OCI-LY7 (cell line): ENCODE data around the gene GCNT4. TPM values are rescaled to one million over a fixed set of nuclear protein-coding genes. Genes with fewer than 3 reads are reported as not detected.

ENCODE experiments used
- BruUV-seq: library from RNA; stranded (reverse); fragments of 400-500 nt; replicated peaks from 2 replicates; lab custom pipeline; 2021; lab: Mats Ljungman, UMichigan
- CTCF ChIA-PET: fragments of 300-600 bp; sonication (Branson Sonifier 250); formaldehyde crosslinking; loops from one replicate; lab custom pipeline; 2022; ENCODE audit warnings: antibody characterized with exemption; ENCODE audit not compliant: unreplicated experiment; lab: Charles Lee
- POLR2A ChIA-PET: fragments of 300-600 bp; sonication (Branson Sonifier 250); formaldehyde crosslinking; loops from one replicate; lab custom pipeline; 2022; ENCODE audit warnings: antibody characterized with exemption; lab: Charles Lee
- DNase-seq: peaks from one replicate; pipeline ENCODE4 v3.0.0-alpha.2; 2015; ENCODE audit warnings: low spot score
- H2AFZ ChIP-seq: fragments of 200-600 bp; sonication (generic), shearing (Covaris generic); 2 replicates; pipeline ENCODE4 v1.6.1; 2014; ENCODE audit warnings: mild to moderate bottlenecking, antibody characterized with exemption, low read length, moderate library complexity
- H3K27ac ChIP-seq: fragments of 200-600 bp; sonication (generic); 2 replicates; pipeline ENCODE4 v1.5.1; 2014; ENCODE audit warnings: mixed run types, low read depth, mild to moderate bottlenecking, moderate library complexity, low read length, inconsistent platforms; ENCODE audit not compliant: poor library complexity, severe bottlenecking
- H3K36me3 ChIP-seq: fragments of 200-600 bp; sonication (generic); 2 replicates; pipeline ENCODE4 v1.6.1; 2014; ENCODE audit warnings: mild to moderate bottlenecking, antibody characterized with exemption, low read length, moderate library complexity, mixed read lengths; ENCODE audit not compliant: insufficient read depth
- H3K4me1 ChIP-seq: fragments of 200-600 bp; sonication (generic); 2 replicates; pipeline ENCODE4 v1.5.1; 2014; ENCODE audit warnings: mild to moderate bottlenecking, low read length; ENCODE audit not compliant: insufficient read depth, poor library complexity, severe bottlenecking
- H3K4me2 ChIP-seq: fragments of 200-600 bp; sonication (generic); 2 replicates; pipeline ENCODE4 v1.6.1; 2014; ENCODE audit warnings: mild to moderate bottlenecking, low read length
- H3K4me3 ChIP-seq: fragments of 200-600 bp; sonication (generic); 2 replicates; pipeline ENCODE4 v1.5.1; 2014; ENCODE audit warnings: mild to moderate bottlenecking, low read depth, low read length; ENCODE audit not compliant: poor library complexity, severe bottlenecking
- H3K79me2 ChIP-seq: fragments of 200-600 bp; sonication (generic); 2 replicates; pipeline ENCODE4 v1.6.1; 2016; ENCODE audit warnings: low read depth, mild to moderate bottlenecking, low read length, moderate library complexity, mixed read lengths; ENCODE audit not compliant: insufficient read depth
- H3K9me2 ChIP-seq: fragments of 200-600 bp; sonication (generic); 2 replicates; pipeline ENCODE4 v1.6.1; 2016; ENCODE audit warnings: mild to moderate bottlenecking, low read length, mixed read lengths; ENCODE audit not compliant: insufficient read depth
- H3K9me3 ChIP-seq: fragments of 200-600 bp; sonication (generic); 2 replicates; pipeline ENCODE4 v1.6.1; 2014; ENCODE audit warnings: mild to moderate bottlenecking, mixed run types, low read length, mixed read lengths
- H4K20me1 ChIP-seq: fragments of 200-600 bp; sonication (generic); 2 replicates; pipeline ENCODE4 v1.6.1; 2014; ENCODE audit warnings: mild to moderate bottlenecking, antibody characterized with exemption, low read length, moderate library complexity, mixed read lengths; ENCODE audit not compliant: insufficient read depth
- EZH2phosphoT487 ChIP-seq: fragments of 200-600 bp; sonication (generic); IDR thresholded peaks from 2 replicates; pipeline ENCODE4 v1.6.1; 2018; ENCODE audit warnings: low read depth, borderline replicate concordance, mild to moderate bottlenecking, mixed run types, antibody characterized with exemption, low read length, moderate library complexity, mixed read lengths
- intact Hi-C: fragments of 100-400 bp; cut with micrococcal nuclease; formaldehyde crosslinking; loops from one replicate; pipeline ENCODE4 v1.10.0; 2022; ENCODE audit not compliant: unreplicated experiment
- total RNA-seq, 2 experiments: library from RNA; depleted of rRNA in 1 of 2; stranded (reverse); fragments of >200 nt in 1 of 2; shearing (Covaris generic) in 1 of 2; gene quantifications; 2 replicates each; pipeline ENCODE4 v1.2.3, GENCODE V29; 2014 to 2022
- TF ChIP-seq, protein P1 (sequence below): fragments of 200-600 bp; sonication (generic); conservative IDR thresholded peaks from 2 replicates; pipeline ENCODE4 v1.5.1; 2014; ENCODE audit warnings: mild to moderate bottlenecking, antibody characterized with exemption, low read length, moderate library complexity, mixed read lengths

Gene GCNT4
- total RNA-seq, 2 experiments from 2014 or later: not detected

- no peak for TF ChIP-seq EZH2phosphoT487
- TF ChIP-seq, protein P1, sequence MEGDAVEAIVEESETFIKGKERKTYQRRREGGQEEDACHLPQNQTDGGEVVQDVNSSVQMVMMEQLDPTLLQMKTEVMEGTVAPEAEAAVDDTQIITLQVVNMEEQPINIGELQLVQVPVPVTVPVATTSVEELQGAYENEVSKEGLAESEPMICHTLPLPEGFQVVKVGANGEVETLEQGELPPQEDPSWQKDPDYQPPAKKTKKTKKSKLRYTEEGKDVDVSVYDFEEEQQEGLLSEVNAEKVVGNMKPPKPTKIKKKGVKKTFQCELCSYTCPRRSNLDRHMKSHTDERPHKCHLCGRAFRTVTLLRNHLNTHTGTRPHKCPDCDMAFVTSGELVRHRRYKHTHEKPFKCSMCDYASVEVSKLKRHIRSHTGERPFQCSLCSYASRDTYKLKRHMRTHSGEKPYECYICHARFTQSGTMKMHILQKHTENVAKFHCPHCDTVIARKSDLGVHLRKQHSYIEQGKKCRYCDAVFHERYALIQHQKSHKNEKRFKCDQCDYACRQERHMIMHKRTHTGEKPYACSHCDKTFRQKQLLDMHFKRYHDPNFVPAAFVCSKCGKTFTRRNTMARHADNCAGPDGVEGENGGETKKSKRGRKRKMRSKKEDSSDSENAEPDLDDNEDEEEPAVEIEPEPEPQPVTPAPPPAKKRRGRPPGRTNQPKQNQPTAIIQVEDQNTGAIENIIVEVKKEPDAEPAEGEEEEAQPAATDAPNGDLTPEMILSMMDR: no peak
- DNase-seq: no peak
- no peaks in the 10 kb centered on the region for H3K9me3 ChIP-seq
- ChIA-PET POLR2A (no interaction called here), CTCF (no interaction called here)
- H3K36me3 ChIP-seq: no peaks in the 10 kb centered on the region
- H3K27ac ChIP-seq: no peak overlapping the region
- no peaks in the 10 kb centered on the region for H4K20me1 ChIP-seq
- no peaks in the 10 kb centered on the region for H3K9me2 ChIP-seq
- no peak overlapping the region for H3K4me2 ChIP-seq
- H3K79me2 ChIP-seq: no peaks in the 10 kb centered on the region
- H2AFZ ChIP-seq: no peak overlapping the region
- no peak overlapping the region for H3K4me3 ChIP-seq
- H3K4me1 ChIP-seq: no peaks in the 10 kb centered on the region
- no TSS peak for BruUV-seq
- intact Hi-C loops: no loop called here
Observed at GRCh38 chr5:75053304-75054133, 1.2 kb upstream of the GCNT4 start.

DNA sequence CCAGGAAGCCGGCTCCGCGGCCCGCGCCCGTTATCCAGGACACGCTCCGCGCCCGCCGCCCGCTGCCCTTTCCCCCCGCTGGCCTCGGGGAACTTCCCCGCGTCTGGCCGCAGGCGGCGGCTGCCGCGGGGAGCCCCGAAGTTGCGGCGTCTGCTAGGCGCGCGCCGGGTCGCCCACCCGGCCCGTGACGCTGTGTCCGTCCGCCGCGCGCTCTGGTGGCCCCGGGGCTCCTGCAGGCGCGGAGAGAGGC is 621 bp upstream of the GCNT4 start:
- Histone ChIP-seq H3K79me2 (no peaks in the 10 kb centered on the region), H3K36me3 (no peaks in the 10 kb centered on the region), H4K20me1 (no peaks in the 10 kb centered on the region), H3K4me3 (no peak overlapping the region), H3K9me2 (no peaks in the 10 kb centered on the region), H3K4me1 (no peaks in the 10 kb centered on the region), H3K9me3 (no peaks in the 10 kb centered on the region), H2AFZ (no peak overlapping the region), H3K27ac (no peak overlapping the region), H3K4me2 (no peak overlapping the region)
- ChIA-PET CTCF (no interaction called here), POLR2A (no interaction called here)
- BruUV-seq: no TSS peak
- intact Hi-C loops: no loop called here
- TF ChIP-seq, protein P1: no peak
- no peak for TF ChIP-seq EZH2phosphoT487
- no peak for DNase-seq

DNA sequence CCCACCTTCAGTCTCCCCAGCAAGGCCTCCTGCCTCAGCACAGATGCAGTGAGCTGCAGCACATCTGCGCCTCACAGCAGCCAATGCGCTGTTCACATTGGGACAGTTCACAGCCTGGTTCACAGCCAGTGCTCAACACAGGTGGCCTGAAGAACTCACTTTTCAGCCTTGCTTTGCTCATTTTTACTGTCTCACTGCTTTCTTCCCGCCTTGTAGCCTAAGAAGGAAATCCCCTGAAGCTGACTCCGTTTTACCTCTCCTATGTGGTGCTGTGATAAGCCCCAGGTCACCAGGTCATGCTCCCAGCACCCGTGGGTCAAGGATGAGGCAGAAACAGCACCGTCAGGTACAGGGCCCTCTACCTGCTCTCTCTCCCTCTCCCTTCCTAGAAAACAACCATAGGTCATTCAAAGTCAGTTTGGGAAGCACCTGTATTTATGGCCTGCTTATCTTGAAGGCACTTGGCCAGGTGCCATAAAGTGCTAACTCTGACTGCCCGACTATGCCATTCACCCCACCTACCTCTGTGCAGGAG is 1.1 kb downstream of the GCNT4 start:
- H3K4me2 ChIP-seq: no peak overlapping the region
- no peaks in the 10 kb centered on the region for H3K9me3 ChIP-seq
- H3K9me2 ChIP-seq: no peaks in the 10 kb centered on the region
- no peaks in the 10 kb centered on the region for H3K36me3 ChIP-seq
- no peak overlapping the region for H3K27ac ChIP-seq
- TF ChIP-seq EZH2phosphoT487: no peak
- TF ChIP-seq, protein P1: no peak
- no peaks in the 10 kb centered on the region for H3K79me2 ChIP-seq
- no peaks in the 10 kb centered on the region for H4K20me1 ChIP-seq
- no peaks in the 10 kb centered on the region for H3K4me1 ChIP-seq
- DNase-seq: no peak
- ChIA-PET POLR2A (no interaction called here), CTCF (no interaction called here)
- no peak overlapping the region for H2AFZ ChIP-seq
- no TSS peak for BruUV-seq
- H3K4me3 ChIP-seq: no peak overlapping the region
- intact Hi-C loops: no loop called here
